Small intestine (tissue), 7 donors: ENCODE data around the gene PNPO. TPM values are rescaled to one million over a fixed set of nuclear protein-coding genes. Genes with fewer than 3 reads are reported as not detected.
"Not testable (repeated sequence)": the region's sequence is repeated elsewhere in the genome, so short reads cannot be mapped to it uniquely, and the experiment has no call there.

Source experiments
- DNase-seq, 2 donors: peaks; one replicate each; pipeline versions ENCODE4 v3.0.0 to v3.0.0-alpha.2; 2013
- FAIRE-seq: peaks from 2 replicates; lab custom pipeline; 2012; peaks lifted over from hg19 to GRCh38; lab: Jason Lieb, UNC
- H3K27ac ChIP-seq, 3 donors: one replicate each; pipeline ENCODE4 v1.5.1; 2013; ENCODE audit warnings: low read length in 2 of 3, mild to moderate bottlenecking in 2 of 3, control low read depth in 1 of 3, inconsistent platforms in 1 of 3, low read depth in 1 of 3, moderate library complexity in 1 of 3
- H3K27me3 ChIP-seq, 3 donors: one replicate each; pipeline ENCODE4 v1.6.1; 2013; ENCODE audit warnings: low read length in 3 of 3, inconsistent platforms in 1 of 3; ENCODE audit not compliant: control insufficient read depth in 3 of 3, insufficient read depth in 3 of 3
- H3K36me3 ChIP-seq, 3 donors: one replicate each; pipeline ENCODE4 v1.6.1; 2013; ENCODE audit warnings: low read length in 3 of 3, inconsistent platforms in 1 of 3, low read depth in 1 of 3, mild to moderate bottlenecking in 1 of 3, moderate library complexity in 1 of 3; ENCODE audit not compliant: control insufficient read depth in 3 of 3, insufficient read depth in 2 of 3
- H3K4me1 ChIP-seq, 3 donors: one replicate each; pipeline ENCODE4 v1.6.1; 2013; ENCODE audit warnings: low read length in 2 of 3, inconsistent platforms in 1 of 3, low read depth in 1 of 3, mild to moderate bottlenecking in 1 of 3, moderate library complexity in 1 of 3; ENCODE audit not compliant: control insufficient read depth in 3 of 3, insufficient read depth in 2 of 3
- H3K4me3 ChIP-seq, 3 donors: one replicate each; pipeline ENCODE4 v1.5.1; 2013; ENCODE audit warnings: low read length in 3 of 3, control low read depth in 1 of 3, inconsistent platforms in 1 of 3, low read depth in 1 of 3, mild to moderate bottlenecking in 1 of 3, moderate library complexity in 1 of 3
- H3K9me3 ChIP-seq, 2 donors: one replicate each; pipeline ENCODE4 v1.6.1; 2013; ENCODE audit warnings: low read depth in 1 of 2, low read length in 1 of 2; ENCODE audit not compliant: control insufficient read depth in 2 of 2, insufficient read depth in 1 of 2
- WGBS, 3 donors: extraction: QIAGEN DNeasy Blood & Tissue Kit; methylation state at CpG; one replicate each; pipeline ENCODE4 v1.1.7; 2013; 5-methylcytosine and 5-hydroxymethylcytosine counted together
- polyA plus RNA-seq, 4 donors: library from polyadenylated mRNA; stranded (reverse) in 3 of 4; unstranded in 1 of 4; fragments of 200-250 nt in 3 of 4; fragments of 120-200 nt in 1 of 4; gene quantifications; one replicate each; pipeline versions ENCODE4 v1.2.1 to v1.2.3, GENCODE V29; 2013
- donor health status: healthy with polysubstance abuse.
- donor health status: control.
- donor health status: control.
- donor health status: Bipolar disorder and iron deficiency.
- donor health status: healthy.

Gene PNPO
- polyA plus RNA-seq, 4 donors = 10.8 to 49.1 (median 19.1) TPM

DNA sequence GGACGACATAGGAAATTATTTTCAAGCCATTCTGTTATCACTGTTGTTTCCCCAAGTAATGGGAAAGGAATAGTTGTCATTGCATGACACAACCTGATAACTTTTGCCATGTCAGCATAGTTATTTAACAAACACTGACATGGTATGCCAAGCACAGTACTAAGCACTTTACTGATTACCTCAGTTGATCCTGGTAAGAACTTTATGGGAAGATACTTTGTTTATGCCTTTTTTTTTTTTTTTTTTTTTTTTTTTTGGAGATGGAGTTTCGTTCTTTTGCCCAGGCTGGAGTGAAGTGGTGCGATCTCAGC, 15.7 kb upstream of the PNPO start:
- H3K27me3 ChIP-seq = no peaks in the 10 kb centered on the region
- WGBS, 3 donors = 88 to 94% (median 92%) methylated on average over 1 to 3 of the region's 3 CpGs

DNA sequence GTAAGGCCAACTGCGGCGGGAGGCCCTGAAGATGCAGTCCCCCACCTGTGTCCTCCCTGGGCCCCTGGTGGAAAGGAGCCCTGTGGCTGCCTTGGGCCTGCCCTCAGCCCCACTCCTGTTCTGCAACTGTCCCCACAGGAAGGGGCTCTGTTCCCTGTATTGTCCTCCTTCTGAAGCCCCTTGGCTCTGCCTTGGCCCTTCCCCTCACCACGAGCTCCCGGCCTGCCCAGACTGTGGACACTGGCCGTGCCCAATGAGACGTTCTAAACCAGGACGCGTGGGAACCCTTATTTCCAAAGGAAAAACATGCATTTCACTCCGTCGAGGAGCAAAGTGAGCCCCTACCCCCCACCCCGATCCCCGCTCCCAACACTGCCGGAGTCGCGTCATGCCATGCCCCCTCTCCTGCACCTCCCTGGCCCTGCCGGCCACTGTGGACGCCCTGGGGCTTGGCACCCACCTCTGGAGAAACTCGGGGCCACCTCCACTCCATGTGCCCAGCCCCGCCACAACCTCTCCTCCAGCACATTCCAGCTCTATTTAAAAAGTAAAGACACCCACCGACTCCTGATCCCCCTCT, 13.5 kb upstream of the PNPO start:
- 93 to 95% (median 95%) methylated on average over 20 of the region's 20 CpGs for WGBS, 3 donors
- H3K4me1 ChIP-seq = peaks cover 0 to 6% (median 2%) of the 10 kb centered on the region in 3 donors
- DNase-seq = no peak
- H3K4me3 ChIP-seq = no peak overlapping the region
- peaks cover 19 to 78% (median 24%) of the 10 kb centered on the region in 3 donors for H3K36me3 ChIP-seq
- no peaks in the 10 kb centered on the region for H3K27me3 ChIP-seq
- H3K27ac ChIP-seq = no peak overlapping the region
- H3K9me3 ChIP-seq = no peaks in the 10 kb centered on the region
- no peak for FAIRE-seq

More for the DNA sequence above, 15.7 kb upstream of the PNPO start:
- no peak for DNase-seq
- FAIRE-seq = no peak
- Histone ChIP-seq H3K27ac (no peak overlapping the region), H3K4me3 (no peak overlapping the region), H3K9me3 (no peaks in the 10 kb centered on the region), H3K36me3 (peaks cover 19 to 79% (median 23%) of the 10 kb centered on the region in 3 donors), H3K4me1 (peaks cover 0 to 6% (median 2%) of the 10 kb centered on the region in 3 donors)

DNA sequence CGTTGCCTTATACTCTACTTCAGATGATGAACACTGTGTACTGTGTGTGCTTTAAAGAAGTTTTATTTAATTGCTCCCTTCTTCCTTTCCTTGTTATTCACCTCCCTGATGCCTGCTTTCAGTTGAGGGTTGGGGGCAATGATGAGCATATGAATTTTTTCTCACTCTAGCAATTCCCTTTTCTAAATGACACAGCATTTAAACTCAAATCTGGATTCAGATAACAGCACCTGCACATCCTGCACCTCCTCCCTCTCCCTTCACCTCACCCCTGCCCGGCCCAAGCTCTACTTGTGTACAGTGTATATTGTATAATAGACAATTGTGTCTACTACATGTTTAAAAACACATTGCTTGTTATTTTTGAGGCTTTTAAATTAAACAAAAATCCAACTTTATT, 13.0 kb upstream of the PNPO start:
- Histone ChIP-seq H3K36me3 (peaks cover 17 to 78% (median 24%) of the 10 kb centered on the region in 3 donors), H3K27me3 (no peaks in the 10 kb centered on the region), H3K9me3 (no peaks in the 10 kb centered on the region), H3K4me3 (no peak overlapping the region), H3K4me1 (peaks cover 0 to 6% (median 2%) of the 10 kb centered on the region in 3 donors), H3K27ac (no peak overlapping the region)
- WGBS, 3 donors = 68 to 70% (median 69%) methylated on average over 2 of the region's 2 CpGs
- FAIRE-seq (no peak), DNase-seq (no peak)

DNA sequence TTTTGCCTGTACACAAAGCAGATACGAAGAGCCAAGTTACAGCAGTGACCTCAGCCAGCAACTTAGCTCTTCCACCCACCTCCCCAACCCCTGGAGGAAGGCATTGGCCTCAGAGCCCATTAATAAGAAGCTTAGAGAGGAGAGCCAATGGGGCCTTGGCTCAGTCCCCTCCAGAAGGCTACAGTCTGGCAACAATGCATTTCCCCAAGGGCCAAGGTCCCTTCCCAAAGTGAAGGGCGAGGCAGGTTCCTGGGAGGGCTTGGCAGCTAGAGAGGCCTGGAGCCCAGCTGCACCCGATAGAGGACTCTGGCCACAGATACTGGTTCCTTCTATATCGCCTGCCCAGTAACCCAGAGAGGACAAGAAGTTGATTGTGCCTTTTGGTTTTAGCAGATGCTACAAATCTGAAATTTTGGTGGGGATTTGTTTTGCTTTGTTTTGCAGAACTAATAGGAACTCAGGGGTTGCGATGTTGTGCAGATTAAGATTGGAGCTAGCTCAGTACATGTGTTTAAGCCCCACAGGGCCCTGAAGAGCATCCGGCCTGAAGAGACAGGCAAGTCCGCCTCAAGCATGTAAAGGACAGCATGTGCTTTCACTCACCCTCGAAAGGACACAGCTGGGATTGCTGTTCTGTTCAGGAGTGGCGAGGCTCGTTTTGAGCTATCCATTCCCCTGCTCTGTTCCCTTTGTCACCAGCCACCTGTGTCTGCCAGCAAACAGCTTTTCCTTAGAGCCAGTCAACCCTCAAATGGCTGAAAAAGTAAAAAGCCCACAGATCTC, 12.0 kb upstream of the PNPO start:
- H3K9me3 ChIP-seq = no peaks in the 10 kb centered on the region
- H3K4me3 ChIP-seq = no peak overlapping the region
- DNase-seq = peak; percentile 21 to 74
- 42 to 61% (median 56%) methylated on average over 10 of the region's 10 CpGs for WGBS, 3 donors
- no peak for FAIRE-seq
- H3K27me3 ChIP-seq = no peaks in the 10 kb centered on the region
- no peak overlapping the region for H3K27ac ChIP-seq
- peaks cover 0 to 6% (median 2%) of the 10 kb centered on the region in 3 donors for H3K4me1 ChIP-seq
- H3K36me3 ChIP-seq = peaks cover 17 to 70% (median 24%) of the 10 kb centered on the region in 3 donors

DNA sequence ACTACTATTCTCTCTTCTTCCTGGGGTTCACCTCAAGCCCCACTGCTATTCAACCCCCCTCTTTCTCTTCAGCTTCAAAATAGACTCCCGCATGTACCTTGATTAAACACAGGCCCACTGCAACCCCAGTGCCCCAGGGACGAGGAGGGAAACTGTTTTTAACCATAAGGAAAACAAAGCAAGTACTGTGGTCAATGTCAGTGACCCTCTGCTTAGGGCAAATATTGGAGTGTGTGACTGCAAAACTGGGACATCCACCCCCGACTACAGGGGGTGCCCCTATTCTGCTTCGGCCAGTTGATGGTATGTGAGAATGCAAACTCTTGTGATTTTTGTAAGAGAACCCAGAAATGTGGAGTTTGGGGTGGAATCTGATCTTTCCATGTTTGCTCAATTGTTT, 9.5 kb upstream of the PNPO start:
- DNase-seq (no peak), FAIRE-seq (no peak)
- 81 to 83% (median 83%) methylated on average over 4 of the region's 4 CpGs for WGBS, 3 donors
- Histone ChIP-seq H3K27me3 (no peaks in the 10 kb centered on the region), H3K27ac (no peak overlapping the region), H3K4me3 (no peak overlapping the region), H3K36me3 (peaks cover 9 to 51% (median 17%) of the 10 kb centered on the region in 3 donors), H3K4me1 (peaks cover 0 to 12% (median 2%) of the 10 kb centered on the region in 3 donors), H3K9me3 (no peaks in the 10 kb centered on the region)

DNA sequence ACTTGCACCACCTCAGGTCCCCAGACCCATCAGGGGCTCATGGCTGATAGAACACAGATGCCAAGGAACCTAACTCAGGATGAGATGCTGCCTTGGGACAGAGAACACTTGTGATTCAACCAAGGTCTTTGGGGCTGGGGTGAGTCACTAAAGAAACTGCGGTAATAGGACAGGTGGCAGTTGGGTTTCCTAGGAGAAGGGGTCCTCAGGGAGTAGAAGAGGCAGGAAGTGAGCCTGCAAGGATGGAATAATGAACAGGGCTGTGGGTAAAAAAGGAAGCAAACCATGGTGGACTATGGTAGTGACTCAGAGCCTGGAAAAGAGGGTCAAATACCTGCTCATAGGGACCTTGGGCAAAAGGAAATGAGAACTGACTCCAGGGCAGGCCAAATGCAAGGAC, 6.5 kb upstream of the PNPO start:
- no peak for FAIRE-seq

DNA sequence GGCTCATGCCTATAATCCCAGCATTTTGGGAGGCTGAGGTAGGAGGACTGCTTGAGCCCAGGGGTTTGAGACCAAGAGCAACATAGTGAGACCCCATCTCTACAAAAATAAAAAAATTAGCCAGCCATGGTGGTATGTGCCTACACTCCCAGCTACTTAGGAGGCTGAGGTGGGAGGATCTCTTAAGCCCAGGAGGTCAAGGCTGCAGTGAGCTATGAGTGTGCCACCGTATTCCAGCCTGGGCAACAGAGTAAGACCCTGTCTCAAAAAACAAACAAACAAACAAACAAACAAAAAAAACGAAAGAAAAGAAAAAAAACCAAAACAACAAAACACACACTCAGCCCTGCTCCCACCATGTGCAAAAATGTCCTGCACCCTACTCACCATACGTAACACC, 5.9 kb upstream of the PNPO start:
- not testable (repeated sequence) for FAIRE-seq, DNase-seq, H3K9me3 ChIP-seq, H3K4me1 ChIP-seq, H3K4me3 ChIP-seq, H3K27me3 ChIP-seq, H3K27ac ChIP-seq
- WGBS, 3 donors = 77 to 85% (median 77%) methylated on average over 3 of the region's 3 CpGs
- H3K36me3 ChIP-seq = peaks cover 0 to 19% (median 3%) of the 10 kb centered on the region in 3 donors

More for the DNA sequence above, 6.5 kb upstream of the PNPO start:
- DNase-seq = no peak
- peaks cover 0 to 25% (median 8%) of the 10 kb centered on the region in 3 donors for H3K36me3 ChIP-seq
- H3K4me3 ChIP-seq = no peak overlapping the region
- 91 to 100% (median 100%) methylated on average over 1 of the region's 1 CpG for WGBS, 3 donors
- no peak overlapping the region for H3K27ac ChIP-seq
- no peaks in the 10 kb centered on the region for H3K27me3 ChIP-seq
- H3K9me3 ChIP-seq = no peaks in the 10 kb centered on the region
- peaks cover 0 to 6% (median 0%) of the 10 kb centered on the region in 3 donors for H3K4me1 ChIP-seq

DNA sequence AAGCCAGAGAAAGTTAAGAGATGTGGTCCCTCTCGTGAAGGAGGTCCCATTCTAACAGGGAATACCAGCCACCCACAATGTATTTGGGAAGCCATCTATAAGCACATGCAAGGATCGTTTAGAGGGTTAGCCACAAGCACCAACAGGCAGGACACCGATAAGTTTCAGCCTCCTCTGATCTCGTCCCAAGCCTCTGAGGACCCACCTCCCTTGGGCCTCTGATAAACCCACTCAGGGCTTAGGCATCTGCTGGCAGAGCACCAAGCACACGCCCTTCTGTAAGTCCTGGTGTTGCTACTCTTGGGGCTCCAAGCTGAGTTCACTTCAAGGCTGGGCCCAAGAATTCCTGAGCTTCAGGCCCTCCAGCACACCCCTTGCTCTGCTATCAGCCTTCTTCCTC, 5.4 kb upstream of the PNPO start:
- H3K27me3 ChIP-seq = no peaks in the 10 kb centered on the region
- FAIRE-seq = no peak
- no peak overlapping the region for H3K4me3 ChIP-seq
- no peak overlapping the region for H3K27ac ChIP-seq
- DNase-seq = peak; percentile 43 to 70
- peaks cover 0 to 14% (median 0%) of the 10 kb centered on the region in 3 donors for H3K36me3 ChIP-seq
- H3K4me1 ChIP-seq = peaks cover 0 to 8% (median 0%) of the 10 kb centered on the region in 3 donors
- no peaks in the 10 kb centered on the region for H3K9me3 ChIP-seq
- WGBS, 3 donors = 26 to 65% (median 57%) methylated on average over 5 of the region's 5 CpGs
